ENCODE measurements around the gene TXNRD3. TPM values are rescaled to one million over a fixed set of nuclear protein-coding genes. Genes with fewer than 3 reads are reported as not detected.

TXNRD3 gene
- total RNA-seq, 1 experiment from 2014 or later: 17.0 TPM

GRCh38 chr3:126685493-126685892, 30.6 kb upstream of the TXNRD3 start:
- H3K4me1 Mint-ChIP-seq (ENCODE audit: low read depth, unreplicated experiment): no peaks in the 10 kb centered on the region
- no peaks in the 10 kb centered on the region for H3K9me3 Mint-ChIP-seq (ENCODE audit: low read depth, unreplicated experiment)
- no peaks in the 10 kb centered on the region for H3K36me3 Mint-ChIP-seq (ENCODE audit: insufficient read depth, unreplicated experiment)
- peaks cover 56% of the 10 kb centered on the region for H3K27me3 Mint-ChIP-seq (ENCODE audit: unreplicated experiment)
- H3K27ac Mint-ChIP-seq (ENCODE audit: unreplicated experiment): no peak overlapping the region
- H3K4me3 Mint-ChIP-seq (ENCODE audit: low read depth, unreplicated experiment): no peak overlapping the region
- CTCF ChIA-PET: interaction anchor here (0.7 to 1.1 kb wide), 4 partner anchors 26 to 513 kb away, joined by 3 to 6 read pairs (median 4); no protein-coding TSS in a partner anchor
- intact Hi-C loops (cut with micrococcal nuclease; ENCODE audit: unreplicated experiment): no loop called here
- DNase-seq: no peak
- TF ChIP-seq CTCF (IDR thresholded peaks at IDR 0.05; ENCODE audit: unreplicated experiment): no peak
- BruUV-seq (replicated peaks): no TSS peak

- intact Hi-C loops (cut with micrococcal nuclease; ENCODE audit: unreplicated experiment): no loop called here
- no peak overlapping the region for H3K4me3 Mint-ChIP-seq (ENCODE audit: low read depth, unreplicated experiment)
These were observed 30.1 kb upstream of the TXNRD3 start for GRCh38 chr3:126685021-126685420.

GRCh38 chr3:126684218-126684751, 29.4 kb upstream of the TXNRD3 start:
- peaks cover 4% of the 10 kb centered on the region for H3K4me1 Mint-ChIP-seq (ENCODE audit: low read depth, unreplicated experiment)
- CTCF ChIA-PET: no interaction called here
- TF ChIP-seq CTCF (IDR thresholded peaks at IDR 0.05; ENCODE audit: unreplicated experiment): no peak
- no peaks in the 10 kb centered on the region for H3K36me3 Mint-ChIP-seq (ENCODE audit: insufficient read depth, unreplicated experiment)
- peaks cover 50% of the 10 kb centered on the region for H3K27me3 Mint-ChIP-seq (ENCODE audit: unreplicated experiment)
- no peak overlapping the region for H3K27ac Mint-ChIP-seq (ENCODE audit: unreplicated experiment)
- no peak overlapping the region for H3K4me3 Mint-ChIP-seq (ENCODE audit: low read depth, unreplicated experiment)
- BruUV-seq (replicated peaks): no TSS peak
- no peak for DNase-seq
- no peaks in the 10 kb centered on the region for H3K9me3 Mint-ChIP-seq (ENCODE audit: low read depth, unreplicated experiment)
- intact Hi-C loops (cut with micrococcal nuclease; ENCODE audit: unreplicated experiment): no loop called here

More at GRCh38 chr3:126685021-126685420, 30.1 kb upstream of the TXNRD3 start:
- no peaks in the 10 kb centered on the region for H3K9me3 Mint-ChIP-seq (ENCODE audit: low read depth, unreplicated experiment)
- BruUV-seq (replicated peaks): no TSS peak
- CTCF ChIA-PET: interaction anchor here (0.9 to 1.1 kb wide), 2 partner anchors 25 to 30 kb away, joined by 4 to 6 read pairs; no protein-coding TSS in a partner anchor
- no peak for TF ChIP-seq CTCF (IDR thresholded peaks at IDR 0.05; ENCODE audit: unreplicated experiment)
- no peak for DNase-seq
- no peaks in the 10 kb centered on the region for H3K4me1 Mint-ChIP-seq (ENCODE audit: low read depth, unreplicated experiment)
- H3K36me3 Mint-ChIP-seq (ENCODE audit: insufficient read depth, unreplicated experiment): no peaks in the 10 kb centered on the region
- H3K27me3 Mint-ChIP-seq (ENCODE audit: unreplicated experiment): peaks cover 52% of the 10 kb centered on the region
- no peak overlapping the region for H3K27ac Mint-ChIP-seq (ENCODE audit: unreplicated experiment)

GRCh38 chr3:126683069-126683468, 28.1 kb upstream of the TXNRD3 start:
- CTCF ChIA-PET: no interaction called here
- TF ChIP-seq CTCF (IDR thresholded peaks at IDR 0.05; ENCODE audit: unreplicated experiment): no peak
- Mint-ChIP-seq H3K27ac (ENCODE audit: unreplicated experiment) (no peak overlapping the region), H3K4me1 (ENCODE audit: low read depth, unreplicated experiment) (peaks cover 10% of the 10 kb centered on the region), H3K36me3 (ENCODE audit: insufficient read depth, unreplicated experiment) (no peaks in the 10 kb centered on the region), H3K9me3 (ENCODE audit: low read depth, unreplicated experiment) (no peaks in the 10 kb centered on the region), H3K27me3 (ENCODE audit: unreplicated experiment) (peaks cover 51% of the 10 kb centered on the region), H3K4me3 (ENCODE audit: low read depth, unreplicated experiment) (no peak overlapping the region)
- BruUV-seq (replicated peaks): no TSS peak
- DNase-seq: no peak
- intact Hi-C loops (cut with micrococcal nuclease; ENCODE audit: unreplicated experiment): no loop called here
